ENCODE data around the gene OR7C2.

OR7C2 gene

DNA sequence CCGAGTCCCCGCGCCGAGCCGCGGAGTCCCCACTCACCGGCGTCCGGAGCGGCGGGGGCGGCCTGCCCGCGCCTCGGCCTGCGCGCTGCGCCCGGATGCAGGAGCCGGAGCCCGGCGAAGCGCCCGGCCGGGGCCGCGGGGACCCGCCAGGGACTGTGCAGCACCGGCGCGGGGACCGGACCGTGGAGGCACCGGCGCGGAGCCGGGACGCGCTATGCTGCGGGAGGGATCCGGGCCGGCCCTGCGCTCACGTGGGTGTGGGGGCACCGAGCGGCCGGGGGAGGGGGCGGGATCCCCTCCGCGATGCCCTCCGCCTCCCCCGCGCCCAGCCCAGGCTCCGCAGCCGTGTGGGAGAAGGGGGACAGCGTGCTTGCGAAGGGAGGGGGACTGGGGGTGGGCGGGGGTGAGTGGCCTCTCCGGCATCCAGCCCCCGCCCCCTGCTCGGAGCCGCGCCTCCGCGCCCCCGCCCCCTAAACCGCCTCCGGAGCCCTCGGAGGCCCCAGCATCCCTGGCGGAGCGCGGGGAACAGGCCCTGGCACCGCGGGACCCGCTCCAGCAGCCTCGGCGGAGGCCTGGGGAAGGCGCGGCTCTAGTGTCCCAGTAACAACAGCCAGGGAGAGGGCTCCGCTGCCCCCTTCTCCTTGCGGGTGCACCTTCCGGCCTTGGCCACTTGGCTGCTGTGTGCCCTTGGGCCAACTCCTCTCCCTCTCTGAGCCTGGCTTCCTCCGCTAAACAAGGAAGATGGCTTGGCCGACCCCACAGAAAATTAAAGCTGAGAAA lies 38.4 kb downstream of the OR7C2 start, which contains the start of gene SLC1A6:
SLC1A6 (minus strand) TSS at position 389 of the 780 bp plus-strand sequence. CDS start 6,954 bp downstream, outside the sequence.
- no peak for DNase-seq

GRCh38 chr19:14985133-14985532 lies 43.8 kb downstream of the OR7C2 start:
- no peak for DNase-seq

Data from amniotic stem cell (primary cell).